ENCODE data around the gene UNC119B. TPM values are rescaled to one million over a fixed set of nuclear protein-coding genes. Genes with fewer than 3 reads are reported as not detected.

The UNC119B gene
- total RNA-seq, 1 experiment from 2014 or later: 50.4 TPM

GRCh38 chr12:120686151-120686689, 24.0 kb upstream of the UNC119B start:
- no peak for TF ChIP-seq CTCF (conservative IDR thresholded peaks at IDR 0.05; ENCODE audit: low read depth, low read length)
- TF ChIP-seq EZH2 (IDR thresholded peaks at IDR 0.05; ENCODE audit: borderline replicate concordance, low read depth, low read length, poor library complexity, severe bottlenecking): no peak
- DNase-seq (ENCODE audit: low spot score): peak; percentile 99
- ChIA-PET POLR2A (ENCODE audit: low non-redundant PET) (no interaction called here), CTCF (no interaction called here)
- H3K4me1 ChIP-seq (ENCODE audit: insufficient read depth, low read length, poor library complexity, severe bottlenecking): peaks cover 23% of the 10 kb centered on the region
- no TSS peak for BruUV-seq (replicated peaks)
- no peaks in the 10 kb centered on the region for H3K9me3 ChIP-seq (ENCODE audit: low read depth, low read length, poor library complexity, severe bottlenecking)
- H3K27ac ChIP-seq (ENCODE audit: low read depth, low read length, poor library complexity, severe bottlenecking): peak overlapping the region; percentile 98
- peak overlapping the region; percentile 93 for H3K4me3 ChIP-seq (ENCODE audit: low read depth, low read length, poor library complexity, severe bottlenecking)
- no peaks in the 10 kb centered on the region for H3K36me3 ChIP-seq (ENCODE audit: insufficient read depth, low read length, poor library complexity, severe bottlenecking)
- intact Hi-C loops (cut with micrococcal nuclease; ENCODE audit: unreplicated experiment): no loop called here
- H3K27me3 ChIP-seq (replicated peaks; ENCODE audit: insufficient read depth, low read depth, low read length, poor library complexity): no peaks in the 10 kb centered on the region

- ChIA-PET CTCF (interaction anchor here (0.6 to 0.9 kb wide), 3 partner anchors 38 to 601 kb away, joined by 3 to 7 read pairs (median 3); partner anchors contain the start of gene CABP1), POLR2A (ENCODE audit: low non-redundant PET) (interaction anchor here (0.6 kb wide), 1 partner anchor 27 kb away, joined by 3 read pairs; no protein-coding TSS in a partner anchor)
- H3K27ac ChIP-seq (ENCODE audit: low read depth, low read length, poor library complexity, severe bottlenecking): peak within 1 kb of the TSS; percentile 98
- H3K27me3 ChIP-seq (replicated peaks; ENCODE audit: insufficient read depth, low read depth, low read length, poor library complexity): no peaks in the 10 kb centered on the region
- TF ChIP-seq EZH2 (IDR thresholded peaks at IDR 0.05; ENCODE audit: borderline replicate concordance, low read depth, low read length, poor library complexity, severe bottlenecking): no peak
- 0 out of 2 replicates have a peak, but pooled peaks have one; percentile 26 for TF ChIP-seq CTCF (conservative IDR thresholded peaks at IDR 0.05; ENCODE audit: low read depth, low read length)
- DNase-seq (ENCODE audit: low spot score): peak; percentile 99
- BruUV-seq (replicated peaks): no TSS peak
- peaks cover 24% of the 10 kb centered on the region for H3K4me1 ChIP-seq (ENCODE audit: insufficient read depth, low read length, poor library complexity, severe bottlenecking)
- H3K36me3 ChIP-seq (ENCODE audit: insufficient read depth, low read length, poor library complexity, severe bottlenecking): no peaks in the 10 kb centered on the region
- H3K4me3 ChIP-seq (ENCODE audit: low read depth, low read length, poor library complexity, severe bottlenecking): peak within 1 kb of the TSS; percentile 93
- no peaks in the 10 kb centered on the region for H3K9me3 ChIP-seq (ENCODE audit: low read depth, low read length, poor library complexity, severe bottlenecking)
- intact Hi-C loops (cut with micrococcal nuclease; ENCODE audit: unreplicated experiment): no loop called here
These were observed 23.3 kb upstream of the UNC119B start, which contains the start of gene MLEC for GRCh38 chr12:120686690-120687577. MLEC (plus strand) TSS chr12:120687149; CDS start chr12:120687297, 148 bp downstream.

GRCh38 chr12:120687578-120688289, 22.5 kb upstream of the UNC119B start:
- no peak for DNase-seq (ENCODE audit: low spot score)
- ChIA-PET CTCF (interaction anchor here (0.7 to 0.9 kb wide), 2 partner anchors 39 to 47 kb away, joined by 3 to 7 read pairs; partner anchors contain the start of gene CABP1), POLR2A (ENCODE audit: low non-redundant PET) (no interaction called here)
- Histone ChIP-seq H3K36me3 (ENCODE audit: insufficient read depth, low read length, poor library complexity, severe bottlenecking) (no peaks in the 10 kb centered on the region), H3K4me3 (ENCODE audit: low read depth, low read length, poor library complexity, severe bottlenecking) (peak overlapping the region; percentile 93), H3K27me3 (replicated peaks; ENCODE audit: insufficient read depth, low read depth, low read length, poor library complexity) (no peaks in the 10 kb centered on the region), H3K9me3 (ENCODE audit: low read depth, low read length, poor library complexity, severe bottlenecking) (no peaks in the 10 kb centered on the region), H3K27ac (ENCODE audit: low read depth, low read length, poor library complexity, severe bottlenecking) (peak overlapping the region; percentile 98), H3K4me1 (ENCODE audit: insufficient read depth, low read length, poor library complexity, severe bottlenecking) (peaks cover 24% of the 10 kb centered on the region)
- TF ChIP-seq CTCF (conservative IDR thresholded peaks at IDR 0.05; ENCODE audit: low read depth, low read length): no peak
- no peak for TF ChIP-seq EZH2 (IDR thresholded peaks at IDR 0.05; ENCODE audit: borderline replicate concordance, low read depth, low read length, poor library complexity, severe bottlenecking)
- intact Hi-C loops (cut with micrococcal nuclease; ENCODE audit: unreplicated experiment): no loop called here
- BruUV-seq (replicated peaks): no TSS peak

Measured in A673 (cell line).